Uterus (tissue), 2 donors: ENCODE data around the gene H6PD.

Source experiments
- CTCF ChIP-seq, 4 experiments: fragments of 200-600 bp in 2 of 4; fragments of 450-650 bp in 2 of 4; sonication (generic) in 2 of 4; IDR thresholded peaks; one replicate each; pipeline ENCODE4 v1.5.1; 2016 to 2019; ENCODE audit warnings: antibody characterized with exemption in 4 of 4, mild to moderate bottlenecking in 2 of 4, moderate library complexity in 1 of 4
- POLR2A ChIP-seq, 2 donors: fragments of 450-650 bp; IDR thresholded peaks; one replicate each; pipeline ENCODE4 v1.6.1; 2016; ENCODE audit warnings: antibody characterized with exemption in 2 of 2, mild to moderate bottlenecking in 1 of 2, moderate library complexity in 1 of 2

GRCh38 chr1:9250411-9251381, 16.1 kb downstream of the H6PD start:
- TF ChIP-seq POLR2A (IDR thresholded peaks at IDR 0.05) = no peak
- TF ChIP-seq CTCF (IDR thresholded peaks at IDR 0.05) = no peak
